Measurements from ENCODE around the gene ADSL. TPM values are rescaled to one million over a fixed set of nuclear protein-coding genes. Genes with fewer than 3 reads are reported as not detected.

ADSL gene
- total RNA-seq, 1 experiment from 2014 or later = 126 TPM

- Histone ChIP-seq H2AFZ (ENCODE audit: low read depth, low read length, poor library complexity, severe bottlenecking) (no peak overlapping the region), H3K36me3 (ENCODE audit: control insufficient read depth in 1 of 2, insufficient read depth in 2 of 2, low read length in 2 of 2) (no peaks in the 10 kb centered on the region), H3K27ac (ENCODE audit: low read depth, low read length) (no peak overlapping the region), H3K4me3 (replicated peaks in 1 of 2; ENCODE audit: low read depth in 1 of 2, low read length in 2 of 2) (no peak overlapping the region), H3K79me2 (ENCODE audit: insufficient read depth, low read length) (peaks cover 29% of the 10 kb centered on the region), H3K4me2 (ENCODE audit: low read length) (no peak overlapping the region), H3K27me3 (ENCODE audit: insufficient read depth, low read length) (no peaks in the 10 kb centered on the region), H3K9me2 (ENCODE audit: insufficient read depth) (no peaks in the 10 kb centered on the region), H3K9me3 (ENCODE audit: control insufficient read depth in 1 of 2, insufficient read depth in 1 of 2, low read depth in 1 of 2, low read length in 2 of 2) (no peaks in the 10 kb centered on the region), H3K9ac (ENCODE audit: low read length) (no peak overlapping the region), H3K4me1 (ENCODE audit: control insufficient read depth in 1 of 2, insufficient read depth in 2 of 2, low read length in 2 of 2) (peaks cover 0 to 4% of the 10 kb centered on the region in 2 experiments; a peak in 1 of 4 replicates), H4K20me1 (ENCODE audit: insufficient read depth) (no peaks in the 10 kb centered on the region)
- POLR2A ChIA-PET = no interaction called here
- no peak for DNase-seq (ENCODE audit: low read depth, low spot score)
- BruUV-seq (replicated peaks) = no TSS peak
- intact Hi-C loops (cut with micrococcal nuclease) = no loop called here
- TF ChIP-seq EGR1 (IDR thresholded peaks at IDR 0.05; ENCODE audit: low read depth) (no peak), SP1 (IDR thresholded peaks at IDR 0.05; ENCODE audit: low read depth) (no peak), ATF3 (IDR thresholded peaks at IDR 0.05) (no peak)
- RAD21 ChIA-PET (ENCODE audit: low non-redundant PET in 1 of 2, low total read pairs in 2 of 2, uncharacterized antibody in 2 of 2, unreplicated experiment in 2 of 2) = no interaction called here
- no peak for ATAC-seq
- CTCF ChIA-PET = no interaction called here
These were observed 38.9 kb downstream of the ADSL start for GRCh38 chr22:40385036-40385782.

DNA sequence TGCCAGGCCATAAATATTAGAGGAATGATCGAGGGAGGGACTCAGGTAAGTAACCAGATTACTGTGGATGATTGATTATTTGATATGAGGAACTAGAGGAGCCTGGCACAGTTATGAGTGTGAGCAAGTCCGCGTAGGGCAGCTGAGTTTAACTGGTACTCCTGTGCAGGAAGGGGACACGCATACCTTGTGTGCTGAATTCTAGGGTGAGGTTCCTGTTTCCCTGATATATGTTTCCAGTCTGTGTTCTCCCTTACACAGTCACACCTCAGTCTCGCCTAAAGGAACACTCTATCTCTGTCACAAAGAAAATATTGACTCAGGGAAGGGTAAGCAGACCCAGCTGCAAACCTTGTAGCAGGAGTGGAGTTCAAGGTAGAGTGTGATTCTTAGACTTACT lies 41.4 kb downstream of the ADSL start:
- Histone ChIP-seq H3K27ac (ENCODE audit: low read depth, low read length) (no peak overlapping the region), H3K9me2 (ENCODE audit: insufficient read depth) (no peaks in the 10 kb centered on the region), H3K79me2 (ENCODE audit: insufficient read depth, low read length) (peaks cover 19% of the 10 kb centered on the region), H3K27me3 (ENCODE audit: insufficient read depth, low read length) (no peaks in the 10 kb centered on the region), H3K9ac (ENCODE audit: low read length) (no peak overlapping the region), H3K4me3 (replicated peaks in 1 of 2; ENCODE audit: low read depth in 1 of 2, low read length in 2 of 2) (no peak overlapping the region), H3K36me3 (ENCODE audit: control insufficient read depth in 1 of 2, insufficient read depth in 2 of 2, low read length in 2 of 2) (no peaks in the 10 kb centered on the region), H3K4me1 (ENCODE audit: control insufficient read depth in 1 of 2, insufficient read depth in 2 of 2, low read length in 2 of 2) (peaks cover 0 to 4% of the 10 kb centered on the region in 2 experiments; a peak in 1 of 4 replicates), H3K9me3 (ENCODE audit: control insufficient read depth in 1 of 2, insufficient read depth in 1 of 2, low read depth in 1 of 2, low read length in 2 of 2) (no peaks in the 10 kb centered on the region), H2AFZ (ENCODE audit: low read depth, low read length, poor library complexity, severe bottlenecking) (no peak overlapping the region), H4K20me1 (ENCODE audit: insufficient read depth) (no peaks in the 10 kb centered on the region), H3K4me2 (ENCODE audit: low read length) (no peak overlapping the region)
- no peak for DNase-seq (ENCODE audit: low read depth, low spot score)
- intact Hi-C loops (cut with micrococcal nuclease) = no loop called here
- ChIA-PET POLR2A (no interaction called here), RAD21 (ENCODE audit: low non-redundant PET in 1 of 2, low total read pairs in 2 of 2, uncharacterized antibody in 2 of 2, unreplicated experiment in 2 of 2) (no interaction called here), CTCF (no interaction called here)
- TF ChIP-seq SIN3A (IDR thresholded peaks at IDR 0.05; ENCODE audit: low read depth) (no peak), ATF3 (IDR thresholded peaks at IDR 0.05) (no peak)
- no TSS peak for BruUV-seq (replicated peaks)
- no peak for ATAC-seq

All from HCT116 (cell line).